Measurements from ENCODE around the gene SDC4. TPM values are rescaled to one million over a fixed set of nuclear protein-coding genes. Genes with fewer than 3 reads are reported as not detected.

The SDC4 gene
- total and polyA plus RNA-seq, 10 of the 15 experiments (the other 5 are each of a cell fraction or from before 2014, with no cell fraction given): 0.52 to 11.3 (median 1.4) TPM

GRCh38 chr20:45288376-45288775 lies 59.8 kb downstream of the SDC4 start:
- in situ Hi-C loops (cut with MboI): no loop called here
- POLR2A ChIA-PET: no interaction called here
- H3K79me2 ChIP-seq (ENCODE audit: control insufficient read depth, insufficient read depth, low read length): no peaks in the 10 kb centered on the region
- H3K4me3 ChIP-seq: no peak overlapping the region
- no peak overlapping the region for H3K4me2 ChIP-seq (ENCODE audit: control insufficient read depth, insufficient read depth)
- no peak overlapping the region for H3K9ac ChIP-seq (ENCODE audit: control insufficient read depth, insufficient read depth, low read length)
- peaks cover 4 to 6% of the 10 kb centered on the region in 2 experiments for H3K27me3 ChIP-seq (replicated peaks in 1 of 2; ENCODE audit: control insufficient read depth in 2 of 2, insufficient read depth in 2 of 2, low read length in 1 of 2)
- 44% methylated on average over 4 of the region's 4 CpGs for WGBS (ENCODE audit: insufficient coverage, insufficient replicate concordance, low lambda C conversion rate, missing lambda C conversion rate)
- DNase-seq (ENCODE audit: low read depth, low spot score) (no peak), FAIRE-seq (no peak), ATAC-seq (no peak)
- CTCF ChIA-PET: interaction anchor here (1.2 to 4.4 kb wide), 2 partner anchors 176 to 193 kb away, joined by 3 to 30 read pairs; no protein-coding TSS in a partner anchor
- BruUV-seq (replicated peaks): no TSS peak
- no peak overlapping the region for H3K27ac ChIP-seq (ENCODE audit: control insufficient read depth, insufficient read depth)
- H4K20me1 ChIP-seq (ENCODE audit: control insufficient read depth, insufficient read depth): no peaks in the 10 kb centered on the region
- H3K36me3 ChIP-seq (ENCODE audit: control insufficient read depth in 2 of 2, insufficient read depth in 2 of 2, low read length in 1 of 2): no peaks in the 10 kb centered on the region
- H2AFZ ChIP-seq (ENCODE audit: control insufficient read depth, low read depth, low read length): no peak overlapping the region
- H3K4me1 ChIP-seq (ENCODE audit: control insufficient read depth, insufficient read depth, low read length): no peaks in the 10 kb centered on the region
- H3K9me3 ChIP-seq (replicated peaks; ENCODE audit: control insufficient read depth, insufficient read depth, low read length): no peaks in the 10 kb centered on the region
- RAD21 ChIA-PET (ENCODE audit: unreplicated experiment): no interaction called here
- SMC1A ChIA-PET (ENCODE audit: uncharacterized antibody, unreplicated experiment): interaction anchor here (1.2 kb wide), 1 partner anchor 183 kb away, joined by 4 read pairs; no protein-coding TSS in a partner anchor
- intact Hi-C loops (cut with micrococcal nuclease; ENCODE audit: unreplicated experiment): no loop called here
- TF ChIP-seq HDGF (IDR thresholded peaks at IDR 0.05): no peak
- TF ChIP-seq DPF2 (IDR thresholded peaks at IDR 0.05): no peak
- no peak for TF ChIP-seq PML (IDR thresholded peaks at IDR 0.05; ENCODE audit: low read length)
- no peak for TF ChIP-seq NFYA (IDR thresholded peaks at IDR 0.05; ENCODE audit: borderline replicate concordance, low read depth, low read length)

- Histone ChIP-seq H3K4me1 (ENCODE audit: control insufficient read depth, insufficient read depth, low read length) (no peaks in the 10 kb centered on the region), H4K20me1 (ENCODE audit: control insufficient read depth, insufficient read depth) (no peaks in the 10 kb centered on the region), H3K4me2 (ENCODE audit: control insufficient read depth, insufficient read depth) (no peak overlapping the region), H3K9me3 (replicated peaks; ENCODE audit: control insufficient read depth, insufficient read depth, low read length) (no peaks in the 10 kb centered on the region), H3K4me3 (no peak overlapping the region), H3K27me3 (replicated peaks in 1 of 2; ENCODE audit: control insufficient read depth in 2 of 2, insufficient read depth in 2 of 2, low read length in 1 of 2) (peaks cover 2% of the 10 kb centered on the region in 2 experiments; a peak in 3 of 4 replicates), H2AFZ (ENCODE audit: control insufficient read depth, low read depth, low read length) (no peak overlapping the region), H3K9ac (ENCODE audit: control insufficient read depth, insufficient read depth, low read length) (no peak overlapping the region), H3K36me3 (ENCODE audit: control insufficient read depth in 2 of 2, insufficient read depth in 2 of 2, low read length in 1 of 2) (no peaks in the 10 kb centered on the region), H3K27ac (ENCODE audit: control insufficient read depth, insufficient read depth) (no peak overlapping the region), H3K79me2 (ENCODE audit: control insufficient read depth, insufficient read depth, low read length) (no peaks in the 10 kb centered on the region)
- no peak for FAIRE-seq
- no peak for DNase-seq (ENCODE audit: low read depth, low spot score)
- no peak for ATAC-seq
- WGBS (ENCODE audit: insufficient coverage, insufficient replicate concordance, low lambda C conversion rate, missing lambda C conversion rate): 31% methylated on average over 4 of the region's 4 CpGs
- intact Hi-C loops (cut with micrococcal nuclease; ENCODE audit: unreplicated experiment) (no loop called here), in situ Hi-C loops (cut with MboI) (no loop called here)
- no peak for TF ChIP-seq CREB1 (IDR thresholded peaks at IDR 0.05; ENCODE audit: low read depth)
- no peak for TF ChIP-seq PAX8 (IDR thresholded peaks at IDR 0.05)
- no peak for TF ChIP-seq IKZF1 (conservative IDR thresholded peaks at IDR 0.05)
- TF ChIP-seq PML (IDR thresholded peaks at IDR 0.05; ENCODE audit: low read length): no peak
- TF ChIP-seq BRCA1 (IDR thresholded peaks at IDR 0.05; ENCODE audit: low read depth, low read length): no peak
- no peak for TF ChIP-seq RBBP5 (conservative IDR thresholded peaks at IDR 0.05)
- TF ChIP-seq SPI1 (IDR thresholded peaks at IDR 0.05; ENCODE audit: borderline replicate concordance, insufficient read depth, low read depth, low read length): no peak
- TF ChIP-seq GATAD2B (conservative IDR thresholded peaks at IDR 0.05; ENCODE audit: low read depth): no peak
- TF ChIP-seq IRF4 (IDR thresholded peaks at IDR 0.05; ENCODE audit: low read depth, low read length): no peak
- TF ChIP-seq, protein P1, sequence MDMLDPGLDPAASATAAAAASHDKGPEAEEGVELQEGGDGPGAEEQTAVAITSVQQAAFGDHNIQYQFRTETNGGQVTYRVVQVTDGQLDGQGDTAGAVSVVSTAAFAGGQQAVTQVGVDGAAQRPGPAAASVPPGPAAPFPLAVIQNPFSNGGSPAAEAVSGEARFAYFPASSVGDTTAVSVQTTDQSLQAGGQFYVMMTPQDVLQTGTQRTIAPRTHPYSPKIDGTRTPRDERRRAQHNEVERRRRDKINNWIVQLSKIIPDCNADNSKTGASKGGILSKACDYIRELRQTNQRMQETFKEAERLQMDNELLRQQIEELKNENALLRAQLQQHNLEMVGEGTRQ (IDR thresholded peaks at IDR 0.05; ENCODE audit: borderline replicate concordance, low read depth, low read length): no peak
- RAD21 ChIA-PET (ENCODE audit: unreplicated experiment): no interaction called here
- POLR2A ChIA-PET: no interaction called here
- CTCF ChIA-PET: interaction anchor here (1.4 to 1.7 kb wide), 2 partner anchors 10 to 37 kb away, joined by 4 read pairs; no protein-coding TSS in a partner anchor
- no TSS peak for BruUV-seq (replicated peaks)
- SMC1A ChIA-PET (ENCODE audit: uncharacterized antibody, unreplicated experiment): interaction anchor here (1.0 kb wide), 1 partner anchor 9 kb away, joined by 3 read pairs; no protein-coding TSS in a partner anchor
Observed at GRCh38 chr20:45283551-45284057, 64.6 kb downstream of the SDC4 start.

Data from GM12878 (cell line).